IMR-90 (cell line): ENCODE results near the gene ADAM15. TPM values are rescaled to one million over a fixed set of nuclear protein-coding genes. Genes with fewer than 3 reads are reported as not detected.

Experiments used
- ATAC-seq: fragments of 200-7000 bp; cut with Tn5 transposase; 2 replicates; pipeline ENCODE4 v1.9.1; 2020; ENCODE audit warnings: low read depth, mild to moderate bottlenecking, moderate library complexity
- BruUV-seq: library from RNA; stranded (reverse); fragments of 400-500 nt; replicated peaks from 2 replicates; lab custom pipeline; 2021; lab: Mats Ljungman, UMichigan
- CTCF ChIA-PET: fragments of 300-600 bp; formaldehyde crosslinking; extraction: SDS; loops from one replicate; lab custom pipeline; 2021; ENCODE audit warnings: antibody characterized with exemption; lab: Yijun Ruan, JAX
- POLR2A ChIA-PET: fragments of 300-600 bp; sonication (Branson Sonifier 250); formaldehyde crosslinking; loops from one replicate; lab custom pipeline; 2022; ENCODE audit warnings: antibody characterized with exemption; ENCODE audit not compliant: unreplicated experiment; lab: Charles Lee
- DNase-seq: peaks from one replicate; pipeline ENCODE4 v3.0.0; 2013
- H2AFZ ChIP-seq: replicated peaks from 2 replicates; pipeline ENCODE3; 2013; ENCODE audit warnings: low read length, mild to moderate bottlenecking; ENCODE audit not compliant: poor library complexity
- H2AK5ac ChIP-seq: 2 replicates; pipeline ENCODE4 v1.6.1; 2013; ENCODE audit warnings: low read depth, low read length, inconsistent platforms
- H2AK9ac ChIP-seq: replicated peaks from 2 replicates; pipeline ENCODE3; 2013; ENCODE audit warnings: mild to moderate bottlenecking, low read depth, low read length, moderate library complexity; ENCODE audit not compliant: poor library complexity
- H2BK120ac ChIP-seq: 2 replicates; pipeline ENCODE4 v1.6.1; 2013; ENCODE audit warnings: low read depth, low read length, inconsistent platforms
- H2BK15ac ChIP-seq: 3 replicates; pipeline ENCODE4 v1.6.1; 2013; ENCODE audit warnings: low read depth, low read length, inconsistent platforms
- H2BK20ac ChIP-seq: 2 replicates; pipeline ENCODE4 v1.6.1; 2013; ENCODE audit warnings: low read depth, mild to moderate bottlenecking, inconsistent platforms, low read length, moderate library complexity
- H2BK5ac ChIP-seq: 2 replicates; pipeline ENCODE4 v1.6.1; 2013; ENCODE audit warnings: mild to moderate bottlenecking, low read depth, low read length, inconsistent platforms; ENCODE audit not compliant: poor library complexity, severe bottlenecking
- H3K14ac ChIP-seq: replicated peaks from 2 replicates; pipeline ENCODE4 v1.6.1; 2013; ENCODE audit warnings: low read depth, low read length, inconsistent platforms
- H3K18ac ChIP-seq: 2 replicates; pipeline ENCODE4 v1.6.1; 2013; ENCODE audit warnings: low read depth, low read length, control low read depth
- H3K23ac ChIP-seq: 2 replicates; pipeline ENCODE4 v1.6.1; 2013; ENCODE audit warnings: low read depth, low read length, inconsistent platforms
- H3K27ac ChIP-seq: 2 replicates; pipeline ENCODE4 v1.5.1; 2013; ENCODE audit warnings: mild to moderate bottlenecking, control low read depth, low read length; ENCODE audit not compliant: insufficient read depth
- H3K27me3 ChIP-seq: 2 replicates; pipeline ENCODE4 v1.6.1; 2013; ENCODE audit warnings: low read length; ENCODE audit not compliant: control insufficient read depth, insufficient read depth
- H3K36me3 ChIP-seq: 2 replicates; pipeline ENCODE4 v1.6.1; 2013; ENCODE audit warnings: low read length, mixed read lengths; ENCODE audit not compliant: control insufficient read depth, insufficient read depth
- H3K4ac ChIP-seq: 2 replicates; pipeline ENCODE4 v1.6.1; 2013; ENCODE audit warnings: low read depth, low read length, inconsistent platforms
- H3K4me1 ChIP-seq: 2 replicates; pipeline ENCODE4 v1.6.1; 2013; ENCODE audit warnings: low read length, mixed read lengths; ENCODE audit not compliant: control insufficient read depth, insufficient read depth
- H3K4me2 ChIP-seq: 2 replicates; pipeline ENCODE4 v1.6.1; 2013; ENCODE audit warnings: low read depth, mild to moderate bottlenecking, control low read depth, low read length, moderate library complexity
- H3K4me3 ChIP-seq: 2 replicates; pipeline ENCODE4 v1.5.1; 2013; ENCODE audit warnings: low read depth, mild to moderate bottlenecking, control low read depth, low read length, moderate library complexity; ENCODE audit not compliant: insufficient read depth
- H3K56ac ChIP-seq: 2 replicates; pipeline ENCODE4 v1.6.1; 2013; ENCODE audit warnings: low read length, inconsistent platforms; ENCODE audit not compliant: insufficient read depth; ENCODE audit errors: extremely low read depth
- H3K79me1 ChIP-seq, 2 experiments: 2 replicates each; pipeline ENCODE4 v1.6.1; 2013; ENCODE audit warnings: low read length in 2 of 2, inconsistent platforms in 1 of 2, low read depth in 1 of 2
- H3K9ac ChIP-seq: 2 replicates; pipeline ENCODE4 v1.6.1; 2013; ENCODE audit warnings: low read depth, low read length, control low read depth
- H3K9me1 ChIP-seq: 2 replicates; pipeline ENCODE4 v1.6.1; 2013; ENCODE audit warnings: low read length, inconsistent platforms; ENCODE audit not compliant: insufficient read depth
- H3K9me3 ChIP-seq: 2 replicates; pipeline ENCODE4 v1.6.1; 2013; ENCODE audit warnings: low read length; ENCODE audit not compliant: control insufficient read depth, insufficient read depth
- H4K20me1 ChIP-seq: 2 replicates; pipeline ENCODE4 v1.6.1; 2013; ENCODE audit warnings: low read length, inconsistent platforms; ENCODE audit not compliant: insufficient read depth
- H4K5ac ChIP-seq: 2 replicates; pipeline ENCODE4 v1.6.1; 2013; ENCODE audit warnings: mild to moderate bottlenecking, low read depth, low read length, control low read depth
- H4K8ac ChIP-seq, 2 experiments: 2 replicates each; pipeline ENCODE4 v1.6.1; 2013; ENCODE audit warnings: low read depth in 2 of 2, low read length in 2 of 2, control low read depth in 1 of 2, inconsistent platforms in 1 of 2
- H4K91ac ChIP-seq: 2 replicates; pipeline ENCODE4 v1.6.1; 2013; ENCODE audit warnings: low read depth, low read length, inconsistent platforms; ENCODE audit not compliant: insufficient read depth
- BHLHE40 ChIP-seq: fragments of 150-350 bp; IDR thresholded peaks from 2 replicates; pipeline ENCODE4 v1.6.1; 2016; ENCODE audit warnings: mild to moderate bottlenecking, low read depth, low read length
- CEBPB ChIP-seq: IDR thresholded peaks from 2 replicates; pipeline ENCODE4 v1.6.1; 2012; ENCODE audit warnings: low read depth, low read length, improper control_type of control experiment
- FOS ChIP-seq: fragments of 150-350 bp; IDR thresholded peaks from 2 replicates; pipeline ENCODE4 v1.6.1; 2016; ENCODE audit warnings: low read depth, low read length
- MAZ ChIP-seq: IDR thresholded peaks from 2 replicates; pipeline ENCODE4 v1.6.1; 2012; ENCODE audit warnings: low read depth, mild to moderate bottlenecking, low read length, improper control_type of control experiment, moderate library complexity, borderline replicate concordance
- MXI1 ChIP-seq: IDR thresholded peaks from 2 replicates; pipeline ENCODE4 v1.6.1; 2012; ENCODE audit warnings: low read depth, mild to moderate bottlenecking, low read length, moderate library complexity, borderline replicate concordance
- NFE2L2 ChIP-seq: fragments of 150-350 bp; IDR thresholded peaks from 2 replicates; pipeline ENCODE4 v1.6.1; 2016; ENCODE audit warnings: low read depth, mild to moderate bottlenecking, low read length
- POLR2A ChIP-seq: IDR thresholded peaks from 2 replicates; pipeline ENCODE4 v1.6.1; 2012; ENCODE audit warnings: mild to moderate bottlenecking, low read depth, low read length
- RAD21 ChIP-seq: IDR thresholded peaks from 2 replicates; pipeline ENCODE4 v1.6.1; 2012; ENCODE audit warnings: low read length, improper control_type of control experiment
- RCOR1 ChIP-seq: IDR thresholded peaks from 2 replicates; pipeline ENCODE4 v1.6.1; 2012; ENCODE audit warnings: mild to moderate bottlenecking, low read length, improper control_type of control experiment; ENCODE audit not compliant: insufficient replicate concordance
- RFX5 ChIP-seq: IDR thresholded peaks from 2 replicates; pipeline ENCODE4 v1.8.0; 2012; ENCODE audit warnings: low read depth, mild to moderate bottlenecking, low read length, moderate library complexity
- SMC3 ChIP-seq: fragments of 150-350 bp; IDR thresholded peaks from 2 replicates; pipeline ENCODE4 v1.6.1; 2016; ENCODE audit warnings: low read depth, mild to moderate bottlenecking, antibody characterized with exemption, low read length, moderate library complexity
- WGBS, 2 experiments: methylation state at CpG; one replicate each; pipeline versions ENCODE4 v1.1.5 to v1.1.7; 2013; ENCODE audit warnings: missing lambda C conversion rate in 2 of 2; ENCODE audit not compliant: insufficient read length in 1 of 2; ENCODE audit errors: extremely low coverage in 2 of 2; 5-methylcytosine and 5-hydroxymethylcytosine counted together
- dilution Hi-C: fragments of 300-500 bp; cut with HindIII; formaldehyde crosslinking; loops from one replicate; pipeline ENCODE4 v1.14.3; 2018; ENCODE audit warnings: low sequenced_read_pairs; ENCODE audit not compliant: unreplicated experiment
- in situ Hi-C: fragments of 300-500 bp; cut with MboI; formaldehyde crosslinking; loops from 3 replicates; pipeline ENCODE4 v1.14.3; 2019; ENCODE audit warnings: low sequenced_read_pairs, inconsistent platforms, mixed read lengths
- intact Hi-C: fragments of 100-400 bp; cut with micrococcal nuclease; formaldehyde crosslinking; loops from 2 replicates; pipeline ENCODE4 v1.10.0; 2022
- polyA plus RNA-seq, 3 experiments: library from polyadenylated mRNA; depleted of rRNA; stranded (reverse); fragments of >200 nt; gene quantifications; 2 replicates each; pipeline ENCODE4 v1.2.3, GENCODE V29; 2012; ENCODE audit warnings: low replicate concordance in 1 of 3
- total RNA-seq: library from RNA; depleted of rRNA; stranded (reverse); fragments of >200 nt; gene quantifications from 2 replicates; pipeline ENCODE4 v1.2.3, GENCODE V29; 2012
- TF ChIP-seq, protein P1 (sequence below): fragments of 150-350 bp; IDR thresholded peaks from 2 replicates; pipeline ENCODE4 v1.6.1; 2016; ENCODE audit warnings: low read depth, mild to moderate bottlenecking, low read length, moderate library complexity, borderline replicate concordance
- TF ChIP-seq, protein P2 (sequence below): fragments of 150-350 bp; IDR thresholded peaks from 2 replicates; pipeline ENCODE4 v1.6.1; 2017; ENCODE audit warnings: mild to moderate bottlenecking, antibody characterized with exemption, low read length, low read depth
- TF ChIP-seq, protein P3 (sequence below): conservative IDR thresholded peaks from 2 replicates; pipeline ENCODE4 v1.5.1; 2012; ENCODE audit warnings: mild to moderate bottlenecking, low read depth, low read length, improper control_type of control experiment

ADAM15 gene
- total and polyA plus RNA-seq, 2 of the 4 experiments (the other 2 are of a cell fraction): 25.6 to 52.4 TPM

DNA sequence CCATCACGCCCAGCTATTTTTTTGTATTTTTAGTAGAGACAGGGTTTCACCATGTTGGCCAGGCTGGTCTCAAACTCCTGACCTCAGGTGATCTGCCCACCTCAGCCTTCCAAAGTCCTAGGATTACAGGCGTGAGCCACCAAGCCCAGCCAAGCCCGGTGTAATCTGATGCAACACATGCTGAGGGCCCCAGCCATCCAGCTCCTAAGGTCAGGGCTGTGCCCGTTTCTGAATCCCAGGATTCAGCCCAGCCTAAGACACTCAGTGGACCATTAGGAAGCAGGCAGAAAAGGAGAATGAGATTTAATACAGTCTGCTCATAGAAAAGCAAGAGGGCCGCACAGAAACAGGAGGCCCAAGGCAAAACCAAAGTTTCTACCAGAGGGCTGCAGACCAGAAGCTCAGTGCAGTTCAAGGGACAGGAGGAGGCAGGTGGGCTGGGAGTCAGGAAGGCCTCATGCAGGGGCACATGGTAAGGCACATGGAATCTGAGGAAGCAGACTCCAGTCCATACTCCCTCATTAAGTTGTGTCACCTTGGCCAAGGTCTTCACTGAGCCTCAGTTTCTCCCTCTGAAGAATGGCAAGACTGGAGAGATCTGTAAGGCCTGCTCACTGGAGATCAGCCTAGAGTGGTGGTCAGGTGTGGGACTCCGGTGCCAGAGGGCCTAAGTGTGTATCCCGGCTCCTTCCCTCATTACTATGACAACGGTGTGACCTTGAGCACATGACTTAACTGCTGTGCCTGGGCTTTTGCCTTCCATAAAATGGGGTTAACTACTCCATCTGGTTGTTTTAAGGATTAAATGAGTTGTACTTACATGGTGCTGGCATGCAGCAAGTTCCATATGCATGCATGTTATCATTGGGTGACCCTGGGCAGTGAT is 2.4 kb upstream of the ADAM15 start:
- Histone ChIP-seq H4K5ac (no peak overlapping the region), H3K36me3 (no peaks in the 10 kb centered on the region), H3K4me2 (no peak overlapping the region), H3K9me3 (no peaks in the 10 kb centered on the region), H3K23ac (no peak overlapping the region), H2AK9ac (no peak overlapping the region), H2AK5ac (no peak overlapping the region; the same call in 1 of the 2 replicates), H2BK5ac (no peak overlapping the region), H3K4ac (no peak overlapping the region), H3K4me3 (no peak overlapping the region), H3K4me1 (peaks cover 13% of the 10 kb centered on the region), H3K9me1 (peaks cover 9% of the 10 kb centered on the region; the same call in 1 of the 2 replicates), H2BK120ac (no peak overlapping the region), H3K27ac (no peak overlapping the region), H3K14ac (no peak overlapping the region), H2AFZ (no peak overlapping the region), H3K79me1 (peaks cover 0 to 15% of the 10 kb centered on the region in 2 experiments; a peak in 2 of 4 replicates), H4K20me1 (no peaks in the 10 kb centered on the region; the same call in 1 of the 2 replicates), H3K56ac (no peak overlapping the region), H3K9ac (no peak overlapping the region), H4K8ac (no peak overlapping the region), H2BK15ac (no peak overlapping the region), H2BK20ac (no peak overlapping the region), H4K91ac (no peak overlapping the region), H3K27me3 (no peaks in the 10 kb centered on the region), H3K18ac (no peak overlapping the region)
- ChIA-PET CTCF (interaction anchor here (0.9 to 2.3 kb wide), 2 partner anchors 13 to 36 kb away, joined by 4 to 6 read pairs; no protein-coding TSS in a partner anchor), POLR2A (no interaction called here)
- WGBS, 2 experiments: 100% methylated on average over 1 of the region's 8 CpGs; no CpG with 5 or more reads in 1 of the 2 experiments
- intact Hi-C loops (no loop called here), dilution Hi-C loops (no loop called here), in situ Hi-C loops (no loop called here)
- ATAC-seq (no peak), DNase-seq (no peak)
- BruUV-seq: no TSS peak
- TF ChIP-seq POLR2A (no peak), RAD21 (no peak), CEBPB (no peak), SMC3 (no peak), MAZ (no peak), NFE2L2 (no peak), RCOR1 (no peak), RFX5 (no peak), BHLHE40 (no peak), MXI1 (no peak), FOS (no peak)
- TF ChIP-seq, protein P1, sequence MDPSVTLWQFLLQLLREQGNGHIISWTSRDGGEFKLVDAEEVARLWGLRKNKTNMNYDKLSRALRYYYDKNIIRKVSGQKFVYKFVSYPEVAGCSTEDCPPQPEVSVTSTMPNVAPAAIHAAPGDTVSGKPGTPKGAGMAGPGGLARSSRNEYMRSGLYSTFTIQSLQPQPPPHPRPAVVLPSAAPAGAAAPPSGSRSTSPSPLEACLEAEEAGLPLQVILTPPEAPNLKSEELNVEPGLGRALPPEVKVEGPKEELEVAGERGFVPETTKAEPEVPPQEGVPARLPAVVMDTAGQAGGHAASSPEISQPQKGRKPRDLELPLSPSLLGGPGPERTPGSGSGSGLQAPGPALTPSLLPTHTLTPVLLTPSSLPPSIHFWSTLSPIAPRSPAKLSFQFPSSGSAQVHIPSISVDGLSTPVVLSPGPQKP: no peak
- TF ChIP-seq, protein P2, sequence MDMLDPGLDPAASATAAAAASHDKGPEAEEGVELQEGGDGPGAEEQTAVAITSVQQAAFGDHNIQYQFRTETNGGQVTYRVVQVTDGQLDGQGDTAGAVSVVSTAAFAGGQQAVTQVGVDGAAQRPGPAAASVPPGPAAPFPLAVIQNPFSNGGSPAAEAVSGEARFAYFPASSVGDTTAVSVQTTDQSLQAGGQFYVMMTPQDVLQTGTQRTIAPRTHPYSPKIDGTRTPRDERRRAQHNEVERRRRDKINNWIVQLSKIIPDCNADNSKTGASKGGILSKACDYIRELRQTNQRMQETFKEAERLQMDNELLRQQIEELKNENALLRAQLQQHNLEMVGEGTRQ: no peak
- TF ChIP-seq, protein P3, sequence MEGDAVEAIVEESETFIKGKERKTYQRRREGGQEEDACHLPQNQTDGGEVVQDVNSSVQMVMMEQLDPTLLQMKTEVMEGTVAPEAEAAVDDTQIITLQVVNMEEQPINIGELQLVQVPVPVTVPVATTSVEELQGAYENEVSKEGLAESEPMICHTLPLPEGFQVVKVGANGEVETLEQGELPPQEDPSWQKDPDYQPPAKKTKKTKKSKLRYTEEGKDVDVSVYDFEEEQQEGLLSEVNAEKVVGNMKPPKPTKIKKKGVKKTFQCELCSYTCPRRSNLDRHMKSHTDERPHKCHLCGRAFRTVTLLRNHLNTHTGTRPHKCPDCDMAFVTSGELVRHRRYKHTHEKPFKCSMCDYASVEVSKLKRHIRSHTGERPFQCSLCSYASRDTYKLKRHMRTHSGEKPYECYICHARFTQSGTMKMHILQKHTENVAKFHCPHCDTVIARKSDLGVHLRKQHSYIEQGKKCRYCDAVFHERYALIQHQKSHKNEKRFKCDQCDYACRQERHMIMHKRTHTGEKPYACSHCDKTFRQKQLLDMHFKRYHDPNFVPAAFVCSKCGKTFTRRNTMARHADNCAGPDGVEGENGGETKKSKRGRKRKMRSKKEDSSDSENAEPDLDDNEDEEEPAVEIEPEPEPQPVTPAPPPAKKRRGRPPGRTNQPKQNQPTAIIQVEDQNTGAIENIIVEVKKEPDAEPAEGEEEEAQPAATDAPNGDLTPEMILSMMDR: no peak
